ENCODE measurements around the gene BEX3.

- TF ChIP-seq CTCF (IDR thresholded peaks at IDR 0.05) (no peak), POLR2A (IDR thresholded peaks at IDR 0.05) (no peak)
Observed at GRCh38 chrX:103397707-103398106, 21.4 kb downstream of the BEX3 start.
